Measurements from ENCODE around the gene MT3.

Gene MT3

GRCh38 chr16:56632156-56632847 lies 43.0 kb downstream of the MT3 start, which contains the start of gene MT1M:
MT1M (plus strand) TSS chr16:56632659; CDS start chr16:56632732, 73 bp downstream.
- H3K4me2 ChIP-seq (ENCODE audit: low read length) = no peak within 1 kb of the TSS
- H3K4me3 ChIP-seq (ENCODE audit: low read length) = no peak within 1 kb of the TSS
- H4K20me1 ChIP-seq (ENCODE audit: control insufficient read depth, insufficient read depth, low read depth, low read length) = no peaks in the 10 kb centered on the region
- no peaks in the 10 kb centered on the region for H3K79me2 ChIP-seq (ENCODE audit: control insufficient read depth, low read length)
- H3K9me3 ChIP-seq (ENCODE audit: control insufficient read depth, insufficient read depth, low read length) = no peaks in the 10 kb centered on the region
- no peaks in the 10 kb centered on the region for H3K36me3 ChIP-seq (ENCODE audit: control insufficient read depth, low read length)
- H3F3A ChIP-seq (ENCODE audit: control insufficient read depth, insufficient read depth) = no peaks in the 10 kb centered on the region
- no peak within 1 kb of the TSS for H3K27ac ChIP-seq (ENCODE audit: low read depth, low read length)
- H3K27me3 ChIP-seq (ENCODE audit: control insufficient read depth, low read length) = peaks cover 56% of the 10 kb centered on the region
- TF ChIP-seq CTCF (IDR thresholded peaks at IDR 0.05; ENCODE audit: low read depth, low read length, poor library complexity, severe bottlenecking) (no peak), EZH2phosphoT487 (IDR thresholded peaks at IDR 0.05; ENCODE audit: borderline replicate concordance, low read length) (no peak)
- H3K4me1 ChIP-seq (ENCODE audit: control insufficient read depth, low read length) = no peaks in the 10 kb centered on the region
- H3K9me2 ChIP-seq (replicated peaks; ENCODE audit: control insufficient read depth, low read length) = no peaks in the 10 kb centered on the region

GRCh38 chr16:56632848-56633365 lies 43.6 kb downstream of the MT3 start:
- H3K27me3 ChIP-seq (ENCODE audit: control insufficient read depth, low read length) = peaks cover 60% of the 10 kb centered on the region
- H3K4me2 ChIP-seq (ENCODE audit: low read length) = no peak overlapping the region
- no peak for TF ChIP-seq CTCF (IDR thresholded peaks at IDR 0.05; ENCODE audit: low read depth, low read length, poor library complexity, severe bottlenecking)
- no peak for TF ChIP-seq EZH2phosphoT487 (IDR thresholded peaks at IDR 0.05; ENCODE audit: borderline replicate concordance, low read length)
- H3K9me3 ChIP-seq (ENCODE audit: control insufficient read depth, insufficient read depth, low read length) = no peaks in the 10 kb centered on the region
- no peaks in the 10 kb centered on the region for H3F3A ChIP-seq (ENCODE audit: control insufficient read depth, insufficient read depth)
- H3K27ac ChIP-seq (ENCODE audit: low read depth, low read length) = no peak overlapping the region
- no peaks in the 10 kb centered on the region for H3K79me2 ChIP-seq (ENCODE audit: control insufficient read depth, low read length)
- no peaks in the 10 kb centered on the region for H3K9me2 ChIP-seq (replicated peaks; ENCODE audit: control insufficient read depth, low read length)
- H3K4me3 ChIP-seq (ENCODE audit: low read length) = no peak overlapping the region
- no peaks in the 10 kb centered on the region for H3K36me3 ChIP-seq (ENCODE audit: control insufficient read depth, low read length)
- H3K4me1 ChIP-seq (ENCODE audit: control insufficient read depth, low read length) = no peaks in the 10 kb centered on the region
- no peaks in the 10 kb centered on the region for H4K20me1 ChIP-seq (ENCODE audit: control insufficient read depth, insufficient read depth, low read depth, low read length)

GRCh38 chr16:56633535-56633934 lies 44.2 kb downstream of the MT3 start:
- Histone ChIP-seq H3K4me2 (ENCODE audit: low read length) (no peak overlapping the region), H3K4me1 (ENCODE audit: control insufficient read depth, low read length) (no peaks in the 10 kb centered on the region), H3K9me3 (ENCODE audit: control insufficient read depth, insufficient read depth, low read length) (no peaks in the 10 kb centered on the region), H3K4me3 (ENCODE audit: low read length) (no peak overlapping the region), H3K27me3 (ENCODE audit: control insufficient read depth, low read length) (peaks cover 61% of the 10 kb centered on the region), H3K36me3 (ENCODE audit: control insufficient read depth, low read length) (no peaks in the 10 kb centered on the region), H4K20me1 (ENCODE audit: control insufficient read depth, insufficient read depth, low read depth, low read length) (no peaks in the 10 kb centered on the region), H3K79me2 (ENCODE audit: control insufficient read depth, low read length) (no peaks in the 10 kb centered on the region), H3K27ac (ENCODE audit: low read depth, low read length) (no peak overlapping the region), H3K9me2 (replicated peaks; ENCODE audit: control insufficient read depth, low read length) (no peaks in the 10 kb centered on the region), H3F3A (ENCODE audit: control insufficient read depth, insufficient read depth) (no peaks in the 10 kb centered on the region)
- TF ChIP-seq EZH2phosphoT487 (IDR thresholded peaks at IDR 0.05; ENCODE audit: borderline replicate concordance, low read length) (no peak), CTCF (IDR thresholded peaks at IDR 0.05; ENCODE audit: low read depth, low read length, poor library complexity, severe bottlenecking) (no peak)

Data from DOHH2 (cell line).